Measurements from ENCODE around the gene INHBA.

- TF ChIP-seq CTCF (IDR thresholded peaks at IDR 0.05; ENCODE audit: low read length) (no peak), EZH2 (IDR thresholded peaks at IDR 0.05; ENCODE audit: borderline replicate concordance, low read length) (no peak)
Measured at GRCh38 chr7:41708581-41709358, 5.9 kb upstream of the INHBA start.
